Neural cell (in vitro differentiated cells): ENCODE data around the gene STYXL2.

Experiments
- EZH2 ChIP-seq: fragments of 200-600, 300-800 bp; shearing (Covaris generic), sonication (generic); IDR thresholded peaks from 2 replicates; pipeline ENCODE4 v1.6.1; 2014; ENCODE audit warnings: antibody characterized with exemption, low read length, borderline replicate concordance, mild to moderate bottlenecking; ENCODE audit not compliant: insufficient read depth, poor library complexity, severe bottlenecking
- POLR2AphosphoS5 ChIP-seq: IDR thresholded peaks from 2 replicates; pipeline ENCODE4 v1.6.1; 2012
- RAD21 ChIP-seq: fragments of 450-650 bp; conservative IDR thresholded peaks from 2 replicates; pipeline ENCODE4 v1.6.1; 2014; ENCODE audit warnings: antibody characterized with exemption, mild to moderate bottlenecking, moderate library complexity
- TAF1 ChIP-seq: IDR thresholded peaks from 2 replicates; pipeline ENCODE4 v1.6.1; 2012; ENCODE audit warnings: low read depth
- TF ChIP-seq, protein P1 (sequence below): fragments of 450-650 bp; IDR thresholded peaks from 2 replicates; pipeline ENCODE4 v1.5.1; 2014; ENCODE audit warnings: antibody characterized with exemption, mild to moderate bottlenecking, moderate library complexity; ENCODE audit not compliant: poor library complexity, severe bottlenecking
- TF ChIP-seq, protein P2 (sequence below): IDR thresholded peaks from 2 replicates; pipeline ENCODE4 v1.6.1; 2012; ENCODE audit warnings: borderline replicate concordance

DNA sequence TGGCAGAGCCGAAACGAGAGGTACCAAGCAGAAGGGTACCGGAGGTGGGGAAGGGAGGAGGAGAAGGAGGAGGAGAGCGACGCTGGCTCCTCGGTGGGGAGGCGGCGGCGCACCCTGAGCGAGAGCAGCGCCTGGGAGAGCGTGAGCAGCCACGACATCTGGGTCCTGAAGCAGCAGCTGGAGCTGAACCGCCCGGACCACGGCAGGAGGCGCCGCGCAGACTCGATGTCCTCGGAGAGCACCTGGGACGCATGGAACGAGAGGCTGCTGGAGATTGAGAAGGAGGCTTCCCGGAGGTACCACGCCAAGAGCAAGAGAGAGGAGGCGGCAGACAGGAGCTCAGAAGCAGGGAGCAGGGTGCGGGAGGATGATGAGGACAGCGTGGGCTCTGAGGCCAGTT is 32.4 kb downstream of the STYXL2 start:
- TF ChIP-seq, protein P1, sequence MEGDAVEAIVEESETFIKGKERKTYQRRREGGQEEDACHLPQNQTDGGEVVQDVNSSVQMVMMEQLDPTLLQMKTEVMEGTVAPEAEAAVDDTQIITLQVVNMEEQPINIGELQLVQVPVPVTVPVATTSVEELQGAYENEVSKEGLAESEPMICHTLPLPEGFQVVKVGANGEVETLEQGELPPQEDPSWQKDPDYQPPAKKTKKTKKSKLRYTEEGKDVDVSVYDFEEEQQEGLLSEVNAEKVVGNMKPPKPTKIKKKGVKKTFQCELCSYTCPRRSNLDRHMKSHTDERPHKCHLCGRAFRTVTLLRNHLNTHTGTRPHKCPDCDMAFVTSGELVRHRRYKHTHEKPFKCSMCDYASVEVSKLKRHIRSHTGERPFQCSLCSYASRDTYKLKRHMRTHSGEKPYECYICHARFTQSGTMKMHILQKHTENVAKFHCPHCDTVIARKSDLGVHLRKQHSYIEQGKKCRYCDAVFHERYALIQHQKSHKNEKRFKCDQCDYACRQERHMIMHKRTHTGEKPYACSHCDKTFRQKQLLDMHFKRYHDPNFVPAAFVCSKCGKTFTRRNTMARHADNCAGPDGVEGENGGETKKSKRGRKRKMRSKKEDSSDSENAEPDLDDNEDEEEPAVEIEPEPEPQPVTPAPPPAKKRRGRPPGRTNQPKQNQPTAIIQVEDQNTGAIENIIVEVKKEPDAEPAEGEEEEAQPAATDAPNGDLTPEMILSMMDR: no peak
- TF ChIP-seq POLR2AphosphoS5 (no peak), EZH2 (no peak), TAF1 (no peak), RAD21 (no peak)
- TF ChIP-seq, protein P2, sequence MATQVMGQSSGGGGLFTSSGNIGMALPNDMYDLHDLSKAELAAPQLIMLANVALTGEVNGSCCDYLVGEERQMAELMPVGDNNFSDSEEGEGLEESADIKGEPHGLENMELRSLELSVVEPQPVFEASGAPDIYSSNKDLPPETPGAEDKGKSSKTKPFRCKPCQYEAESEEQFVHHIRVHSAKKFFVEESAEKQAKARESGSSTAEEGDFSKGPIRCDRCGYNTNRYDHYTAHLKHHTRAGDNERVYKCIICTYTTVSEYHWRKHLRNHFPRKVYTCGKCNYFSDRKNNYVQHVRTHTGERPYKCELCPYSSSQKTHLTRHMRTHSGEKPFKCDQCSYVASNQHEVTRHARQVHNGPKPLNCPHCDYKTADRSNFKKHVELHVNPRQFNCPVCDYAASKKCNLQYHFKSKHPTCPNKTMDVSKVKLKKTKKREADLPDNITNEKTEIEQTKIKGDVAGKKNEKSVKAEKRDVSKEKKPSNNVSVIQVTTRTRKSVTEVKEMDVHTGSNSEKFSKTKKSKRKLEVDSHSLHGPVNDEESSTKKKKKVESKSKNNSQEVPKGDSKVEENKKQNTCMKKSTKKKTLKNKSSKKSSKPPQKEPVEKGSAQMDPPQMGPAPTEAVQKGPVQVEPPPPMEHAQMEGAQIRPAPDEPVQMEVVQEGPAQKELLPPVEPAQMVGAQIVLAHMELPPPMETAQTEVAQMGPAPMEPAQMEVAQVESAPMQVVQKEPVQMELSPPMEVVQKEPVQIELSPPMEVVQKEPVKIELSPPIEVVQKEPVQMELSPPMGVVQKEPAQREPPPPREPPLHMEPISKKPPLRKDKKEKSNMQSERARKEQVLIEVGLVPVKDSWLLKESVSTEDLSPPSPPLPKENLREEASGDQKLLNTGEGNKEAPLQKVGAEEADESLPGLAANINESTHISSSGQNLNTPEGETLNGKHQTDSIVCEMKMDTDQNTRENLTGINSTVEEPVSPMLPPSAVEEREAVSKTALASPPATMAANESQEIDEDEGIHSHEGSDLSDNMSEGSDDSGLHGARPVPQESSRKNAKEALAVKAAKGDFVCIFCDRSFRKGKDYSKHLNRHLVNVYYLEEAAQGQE: no peak
